HG03064 (cell line): Measurements from ENCODE around the gene USP49.
"Not testable (repeated sequence)": the region's sequence is repeated elsewhere in the genome, so short reads cannot be mapped to it uniquely, and the experiment has no call there.

Source experiments
- ATAC-seq: cut with Tn5 transposase; IDR thresholded peaks from one replicate; pipeline ENCODE4 v1.9.1; 2021; ENCODE audit warnings: low read depth; ENCODE audit not compliant: unreplicated experiment

The USP49 gene

GRCh38 chr6:41784581-41785171 lies 110.5 kb downstream of the USP49 start:
- no peak for ATAC-seq

GRCh38 chr6:41783106-41783780 lies 111.9 kb downstream of the USP49 start:
- ATAC-seq, result no peak

GRCh38 chr6:41781366-41781730 lies 113.8 kb downstream of the USP49 start:
- ATAC-seq, result no peak

GRCh38 chr6:41780551-41781365 lies 114.4 kb downstream of the USP49 start, which contains the start of gene PRICKLE4:
Gene PRICKLE4 (plus strand): TSS chr6:41780782. CDS start chr6:41783474, 2,692 bp downstream.
- ATAC-seq, result no peak

- peak; percentile 95 for ATAC-seq
Observed at GRCh38 chr6:41779788-41780550, 115.2 kb downstream of the USP49 start, which contains the start of gene FRS3. Gene FRS3 (minus strand): TSS chr6:41779900. CDS start chr6:41776987, 2,913 bp downstream.

GRCh38 chr6:41779336-41779735 lies 115.8 kb downstream of the USP49 start:
- ATAC-seq, result no peak

- no peak for ATAC-seq
Observed at GRCh38 chr6:41778895-41779294, 116.3 kb downstream of the USP49 start.

- ATAC-seq, result no peak
Observed at GRCh38 chr6:41777551-41778285, 117.5 kb downstream of the USP49 start.

- no peak for ATAC-seq
Observed at GRCh38 chr6:41775293-41775882, 119.8 kb downstream of the USP49 start.

- ATAC-seq, result no peak
Observed at GRCh38 chr6:41774841-41775240, 120.3 kb downstream of the USP49 start.

GRCh38 chr6:41771058-41771983 lies 123.9 kb downstream of the USP49 start:
- no peak for ATAC-seq

- ATAC-seq, result no peak
Observed at GRCh38 chr6:41770381-41771057, 124.7 kb downstream of the USP49 start.

GRCh38 chr6:41769376-41769775 lies 125.8 kb downstream of the USP49 start:
- ATAC-seq, result no peak

- no peak for ATAC-seq
Observed at GRCh38 chr6:41768545-41769308, 126.4 kb downstream of the USP49 start.

GRCh38 chr6:41767112-41767833 lies 127.9 kb downstream of the USP49 start:
- no peak for ATAC-seq

GRCh38 chr6:41766043-41766664 lies 129.0 kb downstream of the USP49 start:
- ATAC-seq, result not testable (repeated sequence)
